ENCODE measurements around the gene TMEM143. TPM values are rescaled to one million over a fixed set of nuclear protein-coding genes. Genes with fewer than 3 reads are reported as not detected.

TMEM143 gene
- total RNA-seq, 2 donors from 2014 or later = 6.3 to 18.4 TPM

DNA sequence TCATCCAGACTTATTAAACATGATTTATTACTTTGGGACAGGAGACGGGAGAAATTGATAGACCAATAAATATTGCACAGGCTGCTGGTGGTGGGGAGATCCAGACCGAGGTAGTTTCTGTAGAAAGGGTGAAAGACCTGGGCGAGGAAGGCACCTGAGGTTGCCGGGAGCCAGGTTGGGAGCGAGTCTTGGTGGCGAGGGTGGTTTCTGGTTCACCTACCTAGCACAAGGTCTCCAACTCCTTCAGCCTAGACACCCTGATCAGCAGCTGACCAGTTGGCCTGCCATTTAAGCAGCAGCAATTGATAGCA lies 31.4 kb downstream of the TMEM143 start:
- Histone ChIP-seq H3K27ac (peak overlapping the region; percentile 66 to 74), H3K4me1 (ENCODE audit: control insufficient read depth in 1 of 2, low read depth in 2 of 2) (peaks cover 0 to 26% of the 10 kb centered on the region in 2 donors), H3K9me3 (no peaks in the 10 kb centered on the region), H3K27me3 (replicated peaks; ENCODE audit: insufficient read depth) (no peaks in the 10 kb centered on the region), H3K4me3 (peak overlapping the region; percentile 65), H3K36me3 (peaks cover 4% of the 10 kb centered on the region)
- ATAC-seq (ENCODE audit: insufficient number of reproducible peaks, low FRiP score, low read depth) (no peak), DNase-seq (ENCODE audit: low spot score) (no peak)
- TF ChIP-seq, protein P1, sequence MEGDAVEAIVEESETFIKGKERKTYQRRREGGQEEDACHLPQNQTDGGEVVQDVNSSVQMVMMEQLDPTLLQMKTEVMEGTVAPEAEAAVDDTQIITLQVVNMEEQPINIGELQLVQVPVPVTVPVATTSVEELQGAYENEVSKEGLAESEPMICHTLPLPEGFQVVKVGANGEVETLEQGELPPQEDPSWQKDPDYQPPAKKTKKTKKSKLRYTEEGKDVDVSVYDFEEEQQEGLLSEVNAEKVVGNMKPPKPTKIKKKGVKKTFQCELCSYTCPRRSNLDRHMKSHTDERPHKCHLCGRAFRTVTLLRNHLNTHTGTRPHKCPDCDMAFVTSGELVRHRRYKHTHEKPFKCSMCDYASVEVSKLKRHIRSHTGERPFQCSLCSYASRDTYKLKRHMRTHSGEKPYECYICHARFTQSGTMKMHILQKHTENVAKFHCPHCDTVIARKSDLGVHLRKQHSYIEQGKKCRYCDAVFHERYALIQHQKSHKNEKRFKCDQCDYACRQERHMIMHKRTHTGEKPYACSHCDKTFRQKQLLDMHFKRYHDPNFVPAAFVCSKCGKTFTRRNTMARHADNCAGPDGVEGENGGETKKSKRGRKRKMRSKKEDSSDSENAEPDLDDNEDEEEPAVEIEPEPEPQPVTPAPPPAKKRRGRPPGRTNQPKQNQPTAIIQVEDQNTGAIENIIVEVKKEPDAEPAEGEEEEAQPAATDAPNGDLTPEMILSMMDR (IDR thresholded peaks at IDR 0.05) = no peak

DNA sequence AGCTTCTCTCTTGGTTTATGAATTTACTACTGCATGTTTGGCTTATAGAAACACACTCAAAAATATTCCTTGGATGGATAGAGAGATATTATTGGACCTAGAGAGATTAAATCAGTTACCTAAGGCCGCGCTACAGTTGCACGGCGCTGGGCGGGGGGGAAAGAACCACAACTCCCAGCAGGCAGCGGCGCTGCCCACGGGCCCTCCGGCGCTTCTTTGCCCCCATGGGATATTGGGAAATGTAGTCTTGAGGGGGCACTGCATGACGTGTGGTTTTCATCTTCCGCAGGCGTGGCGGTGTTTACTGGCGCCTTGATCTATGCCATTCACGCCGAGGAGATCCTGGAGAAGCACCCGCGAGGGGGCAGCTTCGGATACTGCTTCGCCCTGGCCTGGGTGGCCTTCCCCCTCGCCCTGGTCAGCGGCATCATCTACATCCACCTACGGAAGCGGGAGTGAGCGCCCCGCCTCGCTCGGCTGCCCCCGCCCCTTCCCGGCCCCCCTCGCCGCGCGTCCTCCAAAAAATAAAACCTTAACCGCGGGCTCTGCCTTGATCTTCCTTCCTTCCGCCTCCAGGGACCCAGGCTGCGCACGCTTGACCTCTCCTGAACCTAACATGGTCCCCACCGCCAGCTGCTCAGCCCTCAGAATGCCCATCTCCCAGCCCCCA lies 33.6 kb downstream of the TMEM143 start:
- no peaks in the 10 kb centered on the region for H3K27me3 ChIP-seq (replicated peaks; ENCODE audit: insufficient read depth)
- no peak overlapping the region for H3K27ac ChIP-seq
- TF ChIP-seq, protein P1 (IDR thresholded peaks at IDR 0.05) = no peak
- ATAC-seq (ENCODE audit: insufficient number of reproducible peaks, low FRiP score, low read depth) (no peak), DNase-seq (ENCODE audit: low spot score) (no peak)
- peaks cover 4% of the 10 kb centered on the region for H3K36me3 ChIP-seq
- no peaks in the 10 kb centered on the region for H3K9me3 ChIP-seq
- H3K4me1 ChIP-seq (ENCODE audit: control insufficient read depth in 1 of 2, low read depth in 2 of 2) = peaks cover 9 to 44% of the 10 kb centered on the region in 2 donors
- peak overlapping the region; percentile 29 for H3K4me3 ChIP-seq

DNA sequence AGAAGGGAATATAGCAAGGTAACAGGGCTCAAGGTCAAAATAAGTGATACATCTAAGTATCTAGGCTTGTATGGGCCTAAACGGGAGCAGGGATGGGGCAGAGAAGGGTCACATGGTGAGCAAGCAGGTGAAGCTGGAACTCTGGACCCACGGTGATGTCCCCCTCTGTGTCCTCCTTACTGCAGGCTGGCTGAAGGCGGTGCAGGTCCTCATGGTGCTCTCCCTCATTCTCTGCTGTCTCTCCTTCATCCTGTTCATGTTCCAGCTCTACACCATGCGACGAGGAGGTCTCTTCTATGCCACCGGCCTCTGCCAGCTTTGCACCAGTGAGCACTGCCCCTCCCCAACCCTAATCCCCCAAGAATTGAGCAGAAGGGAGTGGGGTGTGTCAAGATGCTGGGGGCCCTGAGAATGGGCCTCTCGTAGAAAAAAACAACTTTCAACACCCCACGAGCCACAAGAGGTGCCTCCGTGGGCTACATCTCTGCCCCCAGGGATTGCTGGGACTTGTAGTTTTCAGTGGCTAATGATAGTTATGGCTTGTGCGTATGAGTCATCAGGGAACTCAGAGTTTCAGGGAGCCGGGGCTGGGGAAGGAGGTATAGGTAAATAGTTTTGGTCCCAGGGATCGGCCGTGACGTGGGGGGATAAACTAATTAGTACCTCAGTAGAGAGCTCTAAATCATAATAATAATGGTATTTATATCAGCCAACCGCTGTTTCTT lies 34.4 kb downstream of the TMEM143 start:
- H3K27ac ChIP-seq = no peak overlapping the region
- peaks cover 4% of the 10 kb centered on the region for H3K36me3 ChIP-seq
- DNase-seq (ENCODE audit: low spot score) (no peak), ATAC-seq (ENCODE audit: insufficient number of reproducible peaks, low FRiP score, low read depth) (no peak)
- no peaks in the 10 kb centered on the region for H3K9me3 ChIP-seq
- TF ChIP-seq, protein P1 (IDR thresholded peaks at IDR 0.05) = no peak
- H3K4me3 ChIP-seq = peak overlapping the region; percentile 29
- peaks cover 14 to 50% of the 10 kb centered on the region in 2 donors for H3K4me1 ChIP-seq (ENCODE audit: control insufficient read depth in 1 of 2, low read depth in 2 of 2)
- no peaks in the 10 kb centered on the region for H3K27me3 ChIP-seq (replicated peaks; ENCODE audit: insufficient read depth)

DNA sequence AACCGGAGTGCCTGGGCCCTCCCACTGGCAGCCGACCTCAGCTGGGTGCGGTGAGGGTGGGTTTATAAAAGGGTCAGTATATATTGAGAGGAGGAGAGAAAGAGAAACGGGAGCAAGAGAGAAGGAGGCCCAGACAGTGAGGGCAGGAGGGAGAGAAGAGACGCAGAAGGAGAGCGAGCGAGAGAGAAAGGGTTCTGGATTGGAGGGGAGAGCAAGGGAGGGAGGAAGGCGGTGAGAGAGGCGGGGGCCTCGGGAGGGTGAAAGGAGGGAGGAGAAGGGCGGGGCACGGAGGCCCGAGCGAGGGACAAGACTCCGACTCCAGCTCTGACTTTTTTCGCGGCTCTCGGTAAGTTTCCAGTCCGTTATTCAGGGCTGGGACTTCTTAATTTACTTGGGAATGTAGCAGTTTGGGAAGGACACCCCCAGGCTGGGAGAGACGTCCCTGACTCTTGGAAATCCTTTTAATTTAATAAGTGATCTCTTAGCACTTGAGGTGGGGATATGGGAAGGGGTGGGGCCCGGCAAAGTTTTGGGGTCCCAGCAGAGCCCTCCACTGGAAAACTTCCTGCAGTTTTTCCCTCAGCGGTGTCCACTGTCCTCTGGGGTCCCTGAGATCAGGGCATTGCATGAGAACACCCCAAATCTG lies 38.4 kb downstream of the TMEM143 start, which contains the start of gene EMP3:
Gene EMP3, plus strand, starts transcription at position 288 of the 646 bp plus-strand sequence. CDS start 1,293 bp downstream, outside the sequence.
- TF ChIP-seq, protein P1 (IDR thresholded peaks at IDR 0.05) = no peak
- ATAC-seq (ENCODE audit: insufficient number of reproducible peaks, low FRiP score, low read depth) (peak; percentile 38), DNase-seq (ENCODE audit: low spot score) (peak; percentile 53)
- Histone ChIP-seq H3K9me3 (no peaks in the 10 kb centered on the region), H3K4me3 (peak within 1 kb of the TSS; percentile 89), H3K27ac (peak within 1 kb of the TSS; percentile 96 to 97), H3K4me1 (ENCODE audit: control insufficient read depth in 1 of 2, low read depth in 2 of 2) (peaks cover 24 to 54% of the 10 kb centered on the region in 2 donors), H3K27me3 (replicated peaks; ENCODE audit: insufficient read depth) (no peaks in the 10 kb centered on the region), H3K36me3 (peaks cover 4% of the 10 kb centered on the region)
